Measurements from ENCODE around the gene MACROH2A2. TPM values are rescaled to one million over a fixed set of nuclear protein-coding genes. Genes with fewer than 3 reads are reported as not detected.
A peak's percentile ranks its signal among the peaks of the same experiment; 100 is the strongest.

Gene MACROH2A2
- total and polyA plus RNA-seq, 2 of the 8 experiments (the other 6 are each of a cell fraction or from before 2014, with no cell fraction given): 7.9 to 9.3 TPM

GRCh38 chr10:70144372-70145110 is 91.9 kb downstream of the MACROH2A2 start:
- Histone ChIP-seq H2BK20ac (ENCODE audit: low read length) (no peak overlapping the region), H2AFZ (ENCODE audit: low read length) (no peak overlapping the region), H3K14ac (ENCODE audit: insufficient read length) (no peak overlapping the region), H2BK5ac (ENCODE audit: low read depth, low read length) (no peak overlapping the region), H2BK12ac (ENCODE audit: low read depth, low read length) (no peak overlapping the region), H4K5ac (ENCODE audit: insufficient read length, low read depth, low read length) (no peak overlapping the region), H2BK120ac (replicated peaks; ENCODE audit: low read depth, low read length) (no peak overlapping the region), H3K56ac (replicated peaks; ENCODE audit: insufficient read length, low read depth, low read length) (no peak overlapping the region), H3K9ac (replicated peaks in 1 of 4; ENCODE audit: extremely low read depth in 1 of 4, low read depth in 3 of 4, low read length in 3 of 4) (no peak overlapping the region; a peak in 1 of 7 replicates), H3K23me2 (ENCODE audit: low read depth, low read length) (peaks cover 12% of the 10 kb centered on the region), H4K20me1 (replicated peaks in 1 of 2; ENCODE audit: control insufficient read depth in 1 of 2, insufficient read depth in 2 of 2, low read length in 2 of 2) (peaks cover 3 to 5% of the 10 kb centered on the region in 2 experiments), H3K9me3 (ENCODE audit: insufficient read depth in 2 of 2, low read depth in 1 of 2, low read length in 1 of 2) (no peaks in the 10 kb centered on the region), H3K4me2 (ENCODE audit: insufficient read depth in 1 of 2, low read depth in 2 of 2, low read length in 2 of 2) (peak overlapping the region; percentile 76 to 92), H3K4me1 (replicated peaks in 1 of 4; ENCODE audit: control insufficient read depth in 3 of 4, insufficient read depth in 4 of 4, low read length in 3 of 4) (peaks cover 3 to 9% (median 6%) of the 10 kb centered on the region in 4 experiments; a peak in 3 of 7 replicates), H4K91ac (replicated peaks; ENCODE audit: insufficient read length, low read length) (no peak overlapping the region), H3K18ac (ENCODE audit: extremely low read depth, low read length) (no peak overlapping the region), H3K23ac (ENCODE audit: insufficient read length) (no peak overlapping the region), H4K8ac (ENCODE audit: extremely low read depth, insufficient read depth, low read length) (no peak overlapping the region), H3K4me3 (ENCODE audit: extremely low read depth in 1 of 4, insufficient read depth in 2 of 4, low read depth in 3 of 4, low read length in 4 of 4) (peak overlapping the region in 3 of 4 experiments; percentile 51 to 70 (median 54); a peak in 3 of 8 replicates), H3K79me1 (ENCODE audit: low read depth, low read length) (peaks cover 3% of the 10 kb centered on the region; the same call in 1 of the 2 replicates), H2BK15ac (ENCODE audit: low read length) (no peak overlapping the region), H3K36me3 (ENCODE audit: control insufficient read depth in 2 of 4, insufficient read depth in 4 of 4, low read length in 3 of 4) (no peaks in the 10 kb centered on the region), H2AK5ac (ENCODE audit: low read depth, low read length) (no peak overlapping the region), H3K79me2 (ENCODE audit: control insufficient read depth in 1 of 2, insufficient read depth in 2 of 2, low read length in 2 of 2) (no peaks in the 10 kb centered on the region; a peak in 1 of 4 replicates), H3K27me3 (replicated peaks in 1 of 4; ENCODE audit: control insufficient read depth in 3 of 4, extremely low read depth in 1 of 4, insufficient read depth in 3 of 4, low read length in 3 of 4) (peaks cover 0 to 8% (median 4%) of the 10 kb centered on the region in 4 experiments; a peak in 3 of 7 replicates), H3K4ac (replicated peaks; ENCODE audit: insufficient read length, low read depth, low read length) (no peak overlapping the region), H3K27ac (ENCODE audit: low read depth, low read length) (no peak overlapping the region)
- WGBS, 2 experiments (ENCODE audit: extremely low coverage in 1 of 2, insufficient coverage in 1 of 2, insufficient read length in 1 of 2, insufficient replicate concordance in 2 of 2, low coverage in 1 of 2, low lambda C conversion rate in 2 of 2, missing lambda C conversion rate in 1 of 2): 83% methylated on average over 18 of the region's 18 CpGs; no CpG with 5 or more reads in 1 of the 2 experiments
- FAIRE-seq (no peak), DNase-seq (ENCODE audit: low read depth in 1 of 2, low spot score in 2 of 2) (peak in 1 of 2 experiments; percentile 38)
- ChIA-PET POLR2A (ENCODE audit: partially characterized antibody) (interaction anchor here (0.8 to 3.2 kb wide), 5 partner anchors 10 to 37 kb away, joined by 3 to 31 read pairs (median 5); partner anchors contain the start of genes AIFM2 and SAR1A), CTCF (ENCODE audit: partially characterized antibody) (interaction anchor here (0.6 to 10.4 kb wide), 14 partner anchors 9 to 1087 kb away, joined by 3 to 123 read pairs (median 3); partner anchors contain the start of genes AIFM2 and SAR1A)
- no peak for TF ChIP-seq BCL11A (IDR thresholded peaks at IDR 0.05; ENCODE audit: low read depth in 2 of 2, low read length in 2 of 2)
- no peak for TF ChIP-seq E2F6 (IDR thresholded peaks at IDR 0.05)
